A549 (cell line): ENCODE results near the gene ZG16.

Source experiments
- CTCF ChIP-seq: fragments of >200 bp; sonication (Bioruptor Twin); formaldehyde crosslinking; IDR thresholded peaks from 3 replicates; pipeline ENCODE4 v1.5.1; 2016
- EP300 ChIP-seq, 2 experiments: fragments of >200 bp; sonication (Bioruptor Twin); formaldehyde crosslinking; IDR thresholded peaks; 2 replicates in 1 of 2; 3 replicates in 1 of 2; pipeline ENCODE4 v1.6.1; 2016 to 2017
- POLR2A ChIP-seq: IDR thresholded peaks from 2 replicates; pipeline ENCODE4 v1.6.1; 2012; ENCODE audit warnings: mild to moderate bottlenecking, low read length
- SMC3 ChIP-seq: fragments of >200 bp; sonication (Bioruptor Twin); formaldehyde crosslinking; IDR thresholded peaks from 3 replicates; pipeline ENCODE4 v1.6.1; 2018; ENCODE audit warnings: inconsistent platforms

DNA sequence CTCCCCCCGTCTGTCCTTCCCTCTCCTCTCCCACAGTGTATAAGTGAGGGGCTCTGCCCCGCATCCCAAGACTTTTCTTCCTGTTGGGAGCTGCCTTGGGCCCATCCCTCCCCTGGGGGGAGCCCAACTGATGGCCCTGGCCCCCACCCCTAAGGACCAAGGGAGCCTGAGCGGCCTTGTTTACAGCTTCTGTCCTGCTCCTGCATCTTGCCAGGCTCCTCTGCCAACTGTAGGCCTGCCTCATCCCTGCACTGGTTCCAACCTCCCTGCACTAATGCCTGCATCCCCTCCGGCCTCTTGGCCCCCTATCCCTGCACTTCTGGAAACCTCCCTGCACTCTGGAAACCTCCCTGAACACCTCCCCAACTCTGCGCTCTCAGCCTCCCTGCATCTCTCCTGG lies 36.5 kb downstream of the ZG16 start:
- TF ChIP-seq CTCF: no peak
- TF ChIP-seq POLR2A: no peak
- TF ChIP-seq SMC3: no peak
- no peak for TF ChIP-seq EP300 (IDR thresholded peaks at IDR 0.05)
